Measurements from ENCODE around the gene RSPO4. TPM values are rescaled to one million over a fixed set of nuclear protein-coding genes. Genes with fewer than 3 reads are reported as not detected.

The RSPO4 gene
- total RNA-seq, 3 donors from 2014 or later = not detected

DNA sequence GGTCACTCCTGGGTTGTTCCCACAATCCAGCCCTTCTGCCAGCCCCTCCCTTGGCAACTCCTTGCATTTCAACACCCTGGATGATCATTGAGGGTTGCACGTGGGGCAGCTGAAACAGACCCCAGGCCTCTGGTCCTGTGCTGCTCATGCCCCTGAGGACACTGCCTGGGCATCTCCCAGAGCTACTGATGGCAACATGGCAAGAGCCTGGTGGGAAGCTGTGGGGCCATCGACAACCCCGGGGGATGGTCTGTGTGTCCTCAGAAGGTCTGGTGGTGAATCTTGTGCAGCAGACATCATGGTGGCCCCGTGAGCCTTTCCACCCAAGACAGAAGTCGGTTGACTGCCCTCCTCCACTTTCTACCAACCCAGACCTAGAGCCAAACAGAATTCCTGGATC is 81.0 kb downstream of the RSPO4 start:
- H3K4me1 ChIP-seq = no peaks in the 10 kb centered on the region
- DNase-seq (ENCODE audit: low spot score in 2 of 2) = no peak
- intact Hi-C loops (cut with DNase I; ENCODE audit: low total_unique reads) = no loop called here
- no peaks in the 10 kb centered on the region for H3K36me3 ChIP-seq
- H3K4me3 ChIP-seq = no peak overlapping the region
- TF ChIP-seq, protein P1, sequence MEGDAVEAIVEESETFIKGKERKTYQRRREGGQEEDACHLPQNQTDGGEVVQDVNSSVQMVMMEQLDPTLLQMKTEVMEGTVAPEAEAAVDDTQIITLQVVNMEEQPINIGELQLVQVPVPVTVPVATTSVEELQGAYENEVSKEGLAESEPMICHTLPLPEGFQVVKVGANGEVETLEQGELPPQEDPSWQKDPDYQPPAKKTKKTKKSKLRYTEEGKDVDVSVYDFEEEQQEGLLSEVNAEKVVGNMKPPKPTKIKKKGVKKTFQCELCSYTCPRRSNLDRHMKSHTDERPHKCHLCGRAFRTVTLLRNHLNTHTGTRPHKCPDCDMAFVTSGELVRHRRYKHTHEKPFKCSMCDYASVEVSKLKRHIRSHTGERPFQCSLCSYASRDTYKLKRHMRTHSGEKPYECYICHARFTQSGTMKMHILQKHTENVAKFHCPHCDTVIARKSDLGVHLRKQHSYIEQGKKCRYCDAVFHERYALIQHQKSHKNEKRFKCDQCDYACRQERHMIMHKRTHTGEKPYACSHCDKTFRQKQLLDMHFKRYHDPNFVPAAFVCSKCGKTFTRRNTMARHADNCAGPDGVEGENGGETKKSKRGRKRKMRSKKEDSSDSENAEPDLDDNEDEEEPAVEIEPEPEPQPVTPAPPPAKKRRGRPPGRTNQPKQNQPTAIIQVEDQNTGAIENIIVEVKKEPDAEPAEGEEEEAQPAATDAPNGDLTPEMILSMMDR (IDR thresholded peaks at IDR 0.05) = no peak
- TF ChIP-seq POLR2AphosphoS5 (IDR thresholded peaks at IDR 0.05) = no peak
- no peak for TF ChIP-seq POLR2A (IDR thresholded peaks at IDR 0.05)
- no peaks in the 10 kb centered on the region for H3K9me3 ChIP-seq
- H3K27ac ChIP-seq = no peak overlapping the region
- H3K27me3 ChIP-seq = no peaks in the 10 kb centered on the region

DNA sequence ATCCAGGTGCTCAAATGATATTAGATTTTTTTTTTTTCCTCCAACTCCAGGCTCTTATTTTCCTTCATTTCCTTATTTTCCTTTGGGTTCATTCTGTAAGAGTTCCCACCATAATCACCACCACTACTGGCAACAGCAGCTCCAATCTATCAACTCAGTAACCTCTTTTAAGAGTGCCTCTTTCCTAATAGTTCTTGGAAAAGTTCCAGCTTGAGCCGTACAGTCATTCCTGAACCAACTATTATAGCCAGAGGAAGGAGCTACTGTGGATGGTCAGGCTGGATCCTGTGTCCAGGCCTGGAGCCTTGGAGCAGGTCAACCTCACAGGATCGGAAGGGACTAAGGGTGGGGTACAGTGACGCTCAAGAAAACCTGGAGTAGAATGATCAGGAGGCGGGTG is 81.8 kb downstream of the RSPO4 start:
- no peaks in the 10 kb centered on the region for H3K4me1 ChIP-seq
- no peak for DNase-seq (ENCODE audit: low spot score in 2 of 2)
- H3K27ac ChIP-seq = no peak overlapping the region
- intact Hi-C loops (cut with DNase I; ENCODE audit: low total_unique reads) = no loop called here
- no peaks in the 10 kb centered on the region for H3K27me3 ChIP-seq
- no peaks in the 10 kb centered on the region for H3K9me3 ChIP-seq
- TF ChIP-seq POLR2AphosphoS5 (IDR thresholded peaks at IDR 0.05) = no peak
- TF ChIP-seq POLR2A (IDR thresholded peaks at IDR 0.05) = no peak
- TF ChIP-seq, protein P1 (IDR thresholded peaks at IDR 0.05) = no peak
- no peaks in the 10 kb centered on the region for H3K36me3 ChIP-seq
- H3K4me3 ChIP-seq = no peak overlapping the region

DNA sequence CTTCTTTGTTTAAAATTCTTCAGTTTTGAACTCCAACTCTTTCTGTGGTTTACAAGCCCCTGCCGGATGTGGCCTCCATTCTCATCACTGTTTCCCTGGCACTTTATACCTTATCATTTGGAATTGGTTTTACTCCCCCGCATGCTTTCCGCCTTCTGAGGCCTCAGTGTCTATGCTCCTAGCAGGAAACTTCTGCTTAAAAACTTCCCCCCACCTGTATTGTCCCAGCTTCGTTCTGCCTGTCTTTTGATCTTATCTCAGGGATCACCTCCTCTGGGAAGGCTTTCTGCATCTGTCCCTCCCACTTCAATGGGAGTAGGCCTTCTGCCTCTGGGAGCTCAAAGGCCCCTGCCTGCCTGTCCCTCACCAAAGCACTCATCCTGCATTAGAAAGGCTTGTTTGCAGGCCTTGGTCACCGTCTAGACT is 82.6 kb downstream of the RSPO4 start:
- Histone ChIP-seq H3K36me3 (no peaks in the 10 kb centered on the region), H3K27ac (no peak overlapping the region), H3K4me1 (no peaks in the 10 kb centered on the region), H3K9me3 (no peaks in the 10 kb centered on the region), H3K27me3 (peaks cover 0 to under 1% of the 10 kb centered on the region in 2 donors), H3K4me3 (no peak overlapping the region)
- DNase-seq (ENCODE audit: low spot score in 2 of 2) = no peak
- intact Hi-C loops (cut with DNase I; ENCODE audit: low total_unique reads) = no loop called here
- TF ChIP-seq, protein P1 (IDR thresholded peaks at IDR 0.05) = no peak
- no peak for TF ChIP-seq POLR2AphosphoS5 (IDR thresholded peaks at IDR 0.05)
- TF ChIP-seq POLR2A (IDR thresholded peaks at IDR 0.05) = no peak

DNA sequence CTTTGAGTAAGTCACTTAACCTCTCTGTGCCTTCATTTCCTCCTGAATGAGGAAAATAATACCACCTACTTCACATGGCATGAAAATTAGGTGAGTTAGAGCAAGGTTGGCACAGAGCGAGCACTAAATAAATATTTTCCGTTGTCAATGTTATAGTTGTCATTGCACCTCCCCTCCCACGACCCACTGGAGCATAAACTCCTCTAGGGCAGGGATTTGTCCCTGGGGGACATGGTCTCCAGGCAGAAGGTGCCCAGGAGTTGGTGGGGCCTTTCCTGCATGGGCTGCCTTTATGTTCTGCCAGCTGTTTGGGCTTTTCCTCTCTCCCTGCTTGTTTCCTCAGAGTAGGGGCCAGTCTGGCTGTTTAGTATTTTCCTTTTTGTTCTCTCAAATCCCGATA is 84.7 kb downstream of the RSPO4 start:
- TF ChIP-seq POLR2AphosphoS5 (IDR thresholded peaks at IDR 0.05) = no peak
- TF ChIP-seq, protein P1 (IDR thresholded peaks at IDR 0.05) = no peak
- no peak for TF ChIP-seq POLR2A (IDR thresholded peaks at IDR 0.05)
- Histone ChIP-seq H3K27me3 (peaks cover 0 to 12% of the 10 kb centered on the region in 2 donors), H3K4me1 (no peaks in the 10 kb centered on the region), H3K27ac (no peak overlapping the region), H3K36me3 (no peaks in the 10 kb centered on the region), H3K4me3 (no peak overlapping the region), H3K9me3 (no peaks in the 10 kb centered on the region)
- intact Hi-C loops (cut with DNase I; ENCODE audit: low total_unique reads) = no loop called here
- no peak for DNase-seq (ENCODE audit: low spot score in 2 of 2)

DNA sequence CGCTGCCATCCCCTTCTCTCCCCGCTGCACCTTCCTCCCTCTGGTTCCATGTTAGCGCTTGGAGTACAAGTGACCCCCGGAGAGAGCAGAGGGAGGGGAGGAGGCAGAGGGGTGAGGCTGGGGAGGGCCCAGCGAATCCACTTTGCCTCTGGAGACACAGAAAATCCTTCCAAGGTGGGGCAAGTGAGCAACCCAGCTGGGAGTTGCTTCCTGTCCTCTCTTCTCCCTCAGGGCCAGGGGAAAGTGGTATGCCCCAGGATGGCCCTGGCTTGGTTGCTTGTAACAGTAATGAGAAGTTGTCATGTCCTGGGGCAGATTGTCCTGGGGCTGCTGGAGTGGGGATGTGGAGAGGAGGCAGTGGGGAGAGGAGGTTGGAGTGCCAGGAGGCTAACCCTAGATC is 85.3 kb downstream of the RSPO4 start:
- no peak for DNase-seq (ENCODE audit: low spot score in 2 of 2)
- Histone ChIP-seq H3K4me3 (no peak overlapping the region), H3K27me3 (peaks cover 0 to 12% of the 10 kb centered on the region in 2 donors), H3K9me3 (no peaks in the 10 kb centered on the region), H3K27ac (no peak overlapping the region), H3K36me3 (no peaks in the 10 kb centered on the region), H3K4me1 (no peaks in the 10 kb centered on the region)
- TF ChIP-seq POLR2AphosphoS5 (IDR thresholded peaks at IDR 0.05) = no peak
- TF ChIP-seq, protein P1 (IDR thresholded peaks at IDR 0.05) = no peak
- no peak for TF ChIP-seq POLR2A (IDR thresholded peaks at IDR 0.05)
- intact Hi-C loops (cut with DNase I; ENCODE audit: low total_unique reads) = loop anchor here (1.0 kb wide), 1 partner anchor 19 kb away; no protein-coding TSS in a partner anchor
